Effector CD4-positive, alpha-beta T cell (primary cell): ENCODE data around the gene KLF7.

ENCODE experiments used
- DNase-seq: peaks from one replicate; pipeline ENCODE4 v3.0.0-alpha.2; 2020

Gene KLF7

DNA sequence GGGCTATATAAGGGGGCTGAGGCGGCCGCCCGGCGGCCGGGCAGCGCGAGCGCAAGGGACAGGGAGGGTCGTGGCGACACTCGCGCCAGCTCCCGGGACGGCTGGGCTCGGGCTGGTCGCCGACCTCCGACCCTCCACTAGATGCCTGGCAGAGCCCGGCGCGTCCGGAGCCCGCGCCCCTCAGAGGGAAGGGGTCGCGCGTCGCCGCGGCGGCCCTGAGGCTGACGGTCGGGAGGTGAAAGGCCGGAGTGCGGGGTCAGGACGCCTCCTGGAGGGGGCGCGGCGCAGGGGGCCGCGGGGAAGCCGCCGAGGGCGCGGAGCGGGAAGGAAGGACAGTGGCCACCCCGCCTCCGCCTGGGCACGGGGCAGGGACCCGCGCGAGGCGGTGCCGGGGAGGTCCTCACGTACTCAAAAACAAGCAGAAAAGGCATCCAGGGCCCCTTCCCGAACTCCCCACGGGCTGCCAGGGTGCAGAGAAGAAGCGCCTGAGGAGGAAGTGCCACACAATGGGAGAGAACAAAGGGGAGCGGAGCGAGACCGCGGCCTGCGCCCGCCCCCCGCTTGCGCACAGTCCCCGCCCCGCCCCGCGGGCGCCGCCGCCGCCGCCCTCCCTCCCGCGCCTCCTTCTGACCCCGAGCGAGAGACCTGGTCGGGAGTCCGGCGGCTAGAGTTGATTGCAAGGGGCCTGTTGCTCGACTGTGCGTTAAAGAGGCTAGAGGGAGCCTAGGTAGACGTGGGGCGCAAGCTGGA lies 776 bp upstream of the KLF7 start:
- DNase-seq: peak; percentile 55

DNA sequence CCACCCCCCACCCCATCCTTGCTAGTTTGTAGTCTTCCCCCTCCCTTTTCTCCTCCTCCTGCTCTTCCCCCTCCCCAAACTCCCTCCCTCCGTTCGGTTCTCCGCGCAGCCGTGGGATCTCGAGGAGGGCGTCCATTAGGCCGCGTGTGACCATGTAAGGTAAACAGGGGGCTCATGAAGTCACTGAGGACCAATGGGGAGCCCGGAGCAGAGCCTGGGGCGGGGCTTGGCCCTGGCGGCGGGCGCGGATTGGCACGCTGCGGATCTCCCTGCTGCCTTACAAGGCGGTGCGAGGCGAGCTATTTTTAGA lies 246 bp upstream of the KLF7 start:
- DNase-seq: peak; percentile 91

DNA sequence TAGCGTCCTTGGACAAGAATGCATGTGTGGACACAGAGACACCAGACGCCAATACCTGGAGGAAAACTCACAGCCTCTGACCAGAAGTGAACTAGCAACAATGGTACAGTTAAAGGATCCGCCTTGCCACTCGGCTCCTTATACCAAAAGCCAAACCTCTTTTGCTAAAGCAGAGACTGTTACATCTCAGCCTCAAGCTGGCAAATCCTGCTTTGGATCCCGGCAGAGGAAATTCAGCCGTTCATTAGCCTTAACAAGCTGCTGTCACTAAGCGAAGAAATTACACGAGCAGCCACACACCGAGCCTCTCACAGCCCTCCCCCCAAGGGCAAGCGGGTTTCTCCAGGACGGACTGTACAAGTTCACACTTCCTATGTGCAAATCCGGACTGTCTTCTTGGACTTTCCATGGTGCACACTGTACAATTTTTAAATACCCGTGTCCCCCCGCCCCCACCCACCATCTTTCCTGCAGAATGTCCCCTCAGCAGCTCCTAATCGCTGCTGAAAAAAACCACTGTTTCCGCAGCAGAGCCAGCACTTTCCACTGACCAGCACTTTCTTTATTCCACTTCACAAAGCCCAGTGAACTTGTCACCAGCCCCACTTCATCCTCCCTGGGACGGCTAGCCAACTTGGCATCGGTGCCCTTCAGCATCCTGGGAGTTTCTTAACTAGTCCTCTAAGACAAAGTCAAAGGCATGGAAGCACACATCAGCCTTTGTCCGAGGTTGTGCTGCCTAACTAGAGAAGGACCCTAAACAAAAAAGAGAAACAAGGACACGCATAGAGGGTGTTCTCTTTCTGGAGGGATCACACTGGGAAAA lies 1.5 kb downstream of the KLF7 start:
- no peak for DNase-seq

DNA sequence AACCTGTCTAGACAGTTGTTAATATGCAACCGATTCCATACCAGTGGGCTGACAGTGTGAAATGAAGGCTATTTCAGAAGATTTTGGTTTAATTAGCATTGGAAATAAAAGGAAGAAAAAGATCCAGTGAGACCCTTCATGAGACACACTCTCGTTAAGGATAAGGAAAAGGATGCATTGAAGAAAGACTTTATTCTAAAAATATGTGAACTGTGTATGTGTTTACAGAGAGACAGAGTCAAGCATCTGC lies 2.1 kb downstream of the KLF7 start:
- DNase-seq: no peak

DNA sequence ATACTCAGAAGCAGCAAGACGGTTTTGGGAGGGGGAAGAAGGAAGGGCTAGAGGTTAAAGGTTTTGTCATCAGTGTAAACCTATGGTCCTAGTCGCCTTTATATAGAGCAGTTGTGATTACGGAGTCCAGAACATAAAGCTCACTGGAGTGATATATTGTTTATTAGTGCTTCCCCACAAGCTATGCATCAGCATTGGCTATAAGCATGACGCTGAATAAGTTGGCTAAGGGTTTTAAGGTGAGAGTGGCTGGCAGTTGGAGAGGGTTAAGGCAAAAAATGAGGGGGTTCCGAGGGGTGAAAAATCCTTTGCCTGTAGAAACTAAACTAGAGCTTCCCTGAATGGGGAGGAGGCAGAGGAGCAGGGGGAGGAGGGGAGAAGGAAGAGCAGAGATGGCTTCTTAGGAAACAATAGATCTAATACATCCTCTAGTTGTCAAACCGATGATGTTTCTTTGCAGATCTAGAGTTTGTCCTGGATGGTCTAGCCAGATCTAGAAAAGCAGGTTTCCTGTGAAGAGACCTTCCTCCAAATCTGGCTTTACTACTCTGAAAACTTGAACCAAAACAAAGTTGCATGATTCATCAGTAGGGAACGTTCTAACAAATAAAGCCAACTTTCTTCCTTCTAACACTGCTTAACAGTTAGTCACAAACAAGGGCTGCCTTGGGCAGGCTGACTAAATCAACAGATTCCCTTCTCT lies 2.5 kb downstream of the KLF7 start:
- DNase-seq: no peak

DNA sequence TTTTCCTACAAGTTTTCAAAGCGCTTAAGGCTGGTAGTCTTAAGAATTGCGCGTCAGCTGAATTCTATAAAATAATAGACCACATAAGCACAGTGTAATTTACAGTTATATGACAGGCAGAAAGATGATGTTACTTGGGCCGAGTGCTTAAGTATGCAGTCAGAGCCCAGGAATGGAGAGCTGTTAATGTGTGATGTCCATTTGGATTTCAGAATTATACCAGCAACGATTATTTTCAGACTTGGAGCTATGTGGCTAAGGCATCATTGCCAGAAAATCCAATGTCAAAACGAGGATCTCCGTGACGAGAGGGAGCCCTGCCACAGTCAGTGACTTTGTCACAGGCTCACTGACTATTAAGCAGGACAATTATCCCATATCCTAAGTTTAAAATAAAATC lies 3.4 kb downstream of the KLF7 start:
- no peak for DNase-seq

DNA sequence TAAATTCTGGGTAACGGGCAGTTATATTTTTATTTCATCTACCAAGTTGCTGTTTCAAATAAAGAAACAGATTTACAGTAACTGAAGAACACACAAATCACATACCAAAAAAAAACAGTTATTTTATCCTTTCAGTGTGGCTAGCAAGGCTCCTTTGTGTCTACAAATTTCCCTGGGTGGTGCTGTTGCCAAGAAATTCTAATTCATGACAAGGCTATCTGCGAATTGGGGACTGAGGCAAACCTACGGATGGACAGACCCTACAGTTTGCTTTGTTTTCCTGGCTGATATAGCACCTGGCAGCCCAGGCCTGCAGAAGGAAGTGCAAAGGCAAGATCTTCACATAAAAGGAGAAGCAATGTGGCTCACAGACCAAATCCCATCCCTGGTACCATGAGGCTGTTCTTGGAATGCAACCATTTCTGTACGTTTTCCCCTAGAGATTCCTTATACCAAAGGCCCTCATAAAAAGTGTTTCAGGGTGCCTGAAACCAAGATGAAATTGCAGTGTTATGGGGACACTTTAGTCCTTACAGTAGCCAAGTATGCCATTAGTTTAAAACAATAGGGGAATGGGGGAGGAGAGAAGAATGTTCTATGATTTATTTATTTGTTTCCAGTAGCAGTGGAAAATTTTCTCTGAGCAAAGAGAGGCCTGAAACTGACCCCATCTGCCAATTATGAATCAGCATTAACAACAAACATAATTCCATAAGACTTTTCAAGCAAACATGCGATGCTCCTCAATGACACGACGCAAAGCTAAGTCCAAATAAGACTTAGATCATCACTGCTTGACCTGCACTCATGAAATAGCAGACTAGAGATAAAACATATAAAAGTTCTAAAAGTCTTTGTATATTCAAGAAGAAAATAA lies 4.3 kb downstream of the KLF7 start:
- no peak for DNase-seq

DNA sequence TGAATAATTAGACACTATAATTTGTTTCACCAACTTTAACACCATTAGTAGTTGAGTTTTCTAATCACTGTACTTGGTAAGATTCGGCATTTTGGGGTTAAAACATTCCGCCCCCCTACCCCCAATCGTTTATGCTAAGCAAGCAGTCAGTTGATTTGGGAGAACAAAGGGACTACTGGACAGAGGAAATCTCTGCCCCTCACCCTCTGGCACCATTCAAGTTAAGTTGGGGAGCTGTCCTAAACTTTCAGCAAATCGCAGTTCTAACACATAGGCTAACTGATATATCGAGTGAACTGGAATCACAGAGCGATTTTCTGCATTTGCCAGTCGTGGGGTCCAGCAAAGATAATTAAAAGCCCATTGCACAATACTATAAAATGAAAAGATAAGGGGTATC lies 5.6 kb downstream of the KLF7 start:
- no peak for DNase-seq

DNA sequence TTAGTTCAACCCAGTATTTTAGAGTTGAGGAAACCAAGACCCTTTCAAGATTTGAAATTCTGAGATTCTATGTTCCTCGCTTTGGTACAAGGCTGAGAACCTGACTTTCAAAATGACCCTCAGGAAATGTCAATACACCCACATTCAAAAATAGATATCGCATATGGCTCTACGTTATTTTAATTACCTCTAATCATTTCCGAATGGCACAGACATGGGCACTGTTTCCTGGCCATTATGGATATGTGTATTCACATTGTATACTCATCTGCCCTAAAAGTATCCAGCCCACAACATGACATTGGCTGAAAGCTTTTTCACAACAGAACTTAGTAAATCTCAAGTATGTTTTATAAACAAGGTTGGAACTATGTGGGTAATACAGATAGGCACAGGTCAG lies 6.7 kb downstream of the KLF7 start:
- no peak for DNase-seq

DNA sequence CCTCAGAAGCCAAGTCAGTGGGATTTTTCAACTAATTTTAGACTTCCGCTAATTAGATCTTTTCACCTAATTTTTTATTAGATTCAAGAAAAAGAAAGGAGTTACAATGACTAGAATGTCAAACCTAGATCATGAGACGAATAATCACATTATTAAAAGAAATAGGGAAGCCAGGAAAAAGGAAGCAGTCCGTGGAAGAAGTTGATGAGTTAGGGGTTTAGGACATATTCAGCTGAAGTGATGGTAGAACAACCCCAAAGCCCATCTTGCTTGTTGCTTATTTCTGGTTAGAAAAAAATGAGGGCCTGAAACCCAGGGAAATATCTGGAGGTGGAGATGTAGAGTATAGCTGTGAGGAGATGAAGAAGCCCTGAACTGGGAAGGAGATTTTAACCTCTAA lies 8.0 kb downstream of the KLF7 start:
- DNase-seq: no peak

DNA sequence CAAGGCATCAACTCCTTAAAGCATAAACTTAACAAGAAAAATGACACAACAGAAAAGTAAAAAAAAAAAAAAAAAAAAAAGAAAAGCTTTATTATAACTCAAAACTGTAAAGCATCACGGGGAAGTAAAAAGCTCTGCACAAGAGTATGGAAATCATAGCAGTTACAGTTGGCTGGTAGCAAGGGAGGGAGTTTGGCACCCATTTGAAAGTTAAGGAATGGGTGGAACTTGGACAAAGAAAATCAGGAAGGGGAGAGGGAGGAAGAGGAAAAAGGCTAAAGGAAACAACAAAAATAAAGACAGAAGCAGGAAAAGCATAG lies 8.6 kb downstream of the KLF7 start:
- DNase-seq: no peak

DNA sequence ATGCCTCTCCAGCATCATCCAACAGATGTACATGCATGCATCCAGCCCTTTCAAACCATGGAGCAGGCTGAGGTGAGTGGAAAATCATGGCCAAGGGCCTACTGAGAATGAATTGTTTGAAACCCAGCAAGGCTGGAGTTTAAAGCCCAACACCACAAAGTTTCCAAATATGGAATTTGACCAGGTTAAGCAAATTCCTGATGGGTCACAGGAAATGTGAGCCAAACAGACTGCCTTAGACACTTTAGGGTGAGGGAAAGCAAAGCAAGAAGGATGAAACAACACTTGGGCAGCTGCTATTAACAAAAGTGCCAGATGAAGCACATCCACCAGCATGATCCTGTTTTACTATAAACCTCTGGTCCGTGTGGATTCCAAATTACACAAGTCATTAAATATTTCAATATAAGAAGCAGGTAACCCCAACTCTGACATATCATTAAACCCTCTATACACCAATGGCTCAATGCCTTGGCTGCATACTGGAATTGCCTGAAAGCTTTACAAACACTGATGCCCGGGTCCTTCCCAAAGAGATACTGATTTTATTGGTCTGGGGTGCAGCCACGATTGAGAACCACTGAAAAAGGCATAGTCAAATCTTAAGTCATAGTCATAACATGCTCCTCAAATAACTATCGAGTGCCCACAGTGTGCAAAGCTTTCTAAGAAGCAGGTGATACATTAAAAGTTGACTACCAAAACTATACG lies 9.1 kb downstream of the KLF7 start:
- no peak for DNase-seq

DNA sequence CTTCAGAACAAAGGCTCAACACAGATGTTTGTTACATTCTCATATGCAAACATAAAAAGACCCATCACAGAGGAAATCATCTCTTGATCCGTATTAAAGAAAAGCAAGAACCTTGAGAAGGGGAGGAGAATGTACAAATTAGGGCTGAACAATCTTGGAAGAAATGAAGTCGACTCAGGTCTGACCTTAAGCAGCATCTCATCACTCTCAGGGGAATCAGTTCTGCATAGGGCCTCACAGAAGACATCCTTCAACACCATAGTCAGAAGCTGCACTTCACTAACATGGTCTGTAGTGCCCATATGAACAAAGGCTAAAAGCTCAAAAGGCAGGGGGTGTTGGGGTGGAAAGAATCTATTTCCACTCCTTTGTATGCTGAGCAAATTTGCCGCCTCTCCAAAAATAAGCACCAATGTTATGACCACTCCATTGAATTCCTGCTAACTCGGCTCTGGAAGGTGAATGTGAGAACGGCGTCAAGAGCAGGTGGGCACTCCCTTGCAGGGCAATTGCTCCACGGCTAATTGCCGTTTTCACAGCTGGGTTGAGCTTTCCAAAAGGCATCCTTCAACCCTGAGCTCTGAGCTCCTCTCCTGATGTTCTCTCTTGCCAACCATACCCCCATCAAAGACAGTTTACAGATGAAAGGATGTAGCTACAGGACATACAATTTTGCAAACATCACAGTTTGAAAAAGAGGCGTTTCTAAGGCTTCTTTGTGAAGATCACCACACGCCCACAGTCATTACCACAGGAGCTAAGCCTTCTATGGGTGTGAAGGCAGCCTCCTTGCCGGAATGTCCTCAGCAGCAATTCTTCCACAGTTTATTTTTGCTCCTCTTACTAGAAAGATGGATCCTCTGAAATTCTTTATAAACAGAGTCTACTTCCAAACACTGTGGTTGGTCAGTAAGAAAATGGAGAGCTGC lies 10.0 kb downstream of the KLF7 start:
- DNase-seq: no peak

DNA sequence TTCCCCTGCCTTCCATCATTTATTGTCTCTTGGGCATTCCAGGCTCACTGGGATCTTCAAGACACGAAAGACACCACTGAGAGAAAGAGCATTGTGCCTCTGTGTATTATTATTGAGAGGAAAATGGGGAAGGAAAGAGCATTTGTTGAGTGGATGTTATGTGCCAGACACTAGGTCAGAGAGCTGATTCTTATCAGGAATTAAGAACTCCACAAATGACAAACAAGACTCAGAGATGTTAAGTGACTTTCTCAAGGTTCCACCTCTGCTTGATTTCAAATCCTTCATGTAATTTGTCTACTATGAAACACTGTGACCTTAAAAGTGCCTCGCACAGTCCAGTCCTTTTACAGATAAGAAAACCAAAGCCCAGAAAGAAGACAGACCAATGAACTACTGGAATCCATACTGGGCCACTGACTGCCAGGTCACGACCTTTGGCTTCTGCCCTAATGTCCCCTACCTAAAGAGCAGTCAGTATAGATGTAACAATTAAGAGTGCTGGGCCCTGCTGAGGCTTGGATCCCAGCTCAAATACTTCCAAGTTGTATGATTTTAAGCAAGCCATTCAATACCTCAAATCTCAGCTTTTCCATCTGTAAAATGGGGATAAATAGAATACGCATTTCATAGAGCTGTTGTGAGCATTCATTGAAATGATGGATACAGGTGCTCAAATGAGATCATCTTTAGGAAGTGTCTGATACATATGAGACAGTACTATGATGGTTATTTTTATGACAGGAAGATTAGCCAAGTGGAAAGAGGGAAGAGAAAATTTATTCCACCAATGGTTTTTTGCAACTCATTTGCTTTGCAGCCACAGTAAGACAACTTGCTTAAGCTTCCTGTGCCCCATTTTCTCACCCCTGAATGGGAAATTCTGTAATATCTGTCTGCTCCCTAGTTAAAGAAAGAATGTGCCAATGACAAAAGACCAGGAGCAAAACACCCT lies 10.9 kb downstream of the KLF7 start:
- no peak for DNase-seq

DNA sequence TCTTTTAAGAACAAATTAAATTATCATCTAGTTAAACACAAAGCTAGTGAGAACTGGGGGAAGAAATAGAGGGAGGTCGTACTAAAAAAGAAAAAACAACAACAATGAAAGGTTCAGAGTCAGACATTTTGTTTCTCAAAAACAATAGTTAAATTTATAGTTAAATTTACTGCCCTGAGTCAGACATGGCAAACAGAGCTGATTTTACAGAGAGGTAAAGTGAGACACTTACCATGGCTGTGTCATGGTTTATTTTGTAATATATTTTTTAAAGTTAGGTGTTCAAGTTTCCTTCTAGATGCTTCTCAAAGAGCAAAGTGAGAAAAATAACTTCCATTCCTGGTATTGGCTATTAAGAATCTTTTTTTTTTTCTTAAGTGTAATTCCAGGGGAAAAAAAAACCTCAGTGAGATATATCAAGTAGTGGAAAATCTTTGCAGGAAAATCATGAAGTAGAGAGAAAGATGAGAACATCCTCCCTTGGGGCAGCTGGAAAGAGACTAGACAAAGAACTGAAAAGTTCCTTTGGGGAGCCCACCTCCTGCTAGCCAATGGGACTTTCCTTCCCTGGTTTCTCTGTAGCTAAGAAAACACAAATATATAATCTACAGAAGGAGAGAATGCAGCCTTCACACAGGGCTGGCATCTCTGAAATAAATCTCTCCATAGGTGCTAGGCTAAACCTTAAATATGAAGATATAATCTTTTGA lies 12.3 kb downstream of the KLF7 start:
- DNase-seq: no peak

DNA sequence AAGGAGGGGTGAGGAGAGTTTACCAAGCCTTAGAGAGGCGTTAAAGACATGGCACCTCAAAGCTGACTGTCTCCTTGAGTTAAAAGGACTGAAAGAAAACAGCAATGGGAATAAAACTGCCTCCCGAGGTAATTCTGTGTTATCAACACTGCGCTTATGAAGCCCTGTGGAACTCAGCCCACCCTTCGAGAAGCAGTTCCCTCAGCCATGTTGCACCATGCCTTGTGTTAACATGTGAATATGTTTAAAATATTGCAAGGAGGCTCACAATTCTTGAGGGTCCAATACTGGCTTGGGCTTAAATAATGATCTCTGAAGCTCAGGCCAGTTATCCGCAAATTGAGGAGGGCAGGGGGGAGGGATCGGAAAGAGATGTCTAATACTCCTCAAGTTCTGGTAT lies 14.7 kb downstream of the KLF7 start:
- no peak for DNase-seq

DNA sequence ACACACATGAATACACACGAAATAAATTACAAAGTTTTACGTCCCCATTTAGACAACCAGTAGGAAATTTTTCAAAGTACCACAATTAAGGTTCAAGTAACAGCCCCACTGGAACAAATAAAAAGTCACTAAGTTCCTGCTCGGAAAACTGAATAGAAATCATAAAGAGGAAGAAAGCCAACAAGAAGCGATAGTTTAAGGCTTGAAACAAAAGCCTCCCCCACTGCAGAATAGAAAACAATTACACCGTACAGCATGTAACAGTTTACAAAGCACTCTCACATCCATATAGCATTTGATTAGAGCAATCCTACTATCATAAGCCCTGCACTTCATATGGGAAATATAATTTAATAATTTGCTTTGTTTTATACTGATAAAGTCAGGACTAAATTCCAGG lies 15.5 kb downstream of the KLF7 start:
- DNase-seq: no peak

DNA sequence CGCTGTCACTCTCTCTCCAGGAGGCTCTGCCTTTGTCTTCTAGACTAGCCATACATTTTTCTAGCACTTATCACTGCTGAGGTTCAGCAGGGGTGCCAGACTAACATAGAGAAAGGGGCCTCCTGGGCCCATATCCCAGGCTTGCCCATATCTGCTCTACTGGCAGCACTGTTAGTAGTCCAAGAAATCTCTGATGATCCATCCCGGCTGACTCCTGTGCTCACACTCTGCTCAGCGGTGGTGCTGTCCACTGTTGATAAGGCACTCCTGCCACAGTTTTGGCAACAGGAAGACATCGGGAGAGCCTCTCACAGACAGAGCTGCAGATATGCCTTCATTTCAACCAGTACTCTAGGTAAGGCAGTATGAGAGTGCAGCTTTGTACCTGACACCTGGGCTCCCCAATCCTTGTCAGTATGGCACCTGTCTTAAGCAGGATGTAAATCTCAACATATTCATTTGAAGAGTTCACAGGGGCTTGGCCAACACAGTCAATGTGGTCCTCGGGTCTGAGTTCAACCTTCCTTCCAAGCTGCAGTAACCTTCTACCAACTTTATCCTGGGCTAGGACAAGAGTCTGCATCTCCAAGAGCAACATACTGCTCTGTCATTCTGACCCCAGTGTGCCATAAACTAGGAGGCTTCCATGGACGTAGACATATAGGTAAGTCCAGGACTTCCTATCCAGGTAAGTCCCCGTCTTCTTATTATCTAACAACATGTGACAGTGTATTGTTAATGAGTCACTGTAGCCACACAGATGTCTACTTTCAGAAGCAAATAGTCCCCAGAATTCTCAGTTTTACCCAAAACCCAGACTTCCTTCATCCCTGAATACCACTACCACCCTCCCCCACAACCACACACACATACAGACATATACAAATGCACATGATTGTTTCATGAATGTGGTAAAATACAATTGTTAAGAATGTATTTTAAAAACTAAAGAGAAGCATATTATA lies 16.2 kb downstream of the KLF7 start:
- no peak for DNase-seq

DNA sequence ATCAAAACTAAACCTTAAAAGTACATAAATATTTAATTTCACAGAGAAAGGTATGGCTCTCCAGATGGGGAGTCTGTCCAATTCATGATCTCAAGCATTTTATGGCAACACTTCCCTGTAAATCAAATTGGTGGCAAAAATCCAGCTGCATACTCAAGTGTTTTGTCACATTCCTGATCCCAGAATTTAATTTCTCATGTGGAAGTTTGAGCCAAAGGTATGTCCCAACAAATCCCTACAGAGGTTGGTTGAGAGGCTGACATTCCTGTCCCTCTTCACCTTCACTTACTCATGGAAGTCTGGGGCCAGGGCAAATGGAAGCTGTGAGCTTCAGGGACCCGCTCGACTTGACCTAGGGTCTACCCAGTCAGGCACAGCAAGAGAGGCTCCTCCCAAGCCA lies 17.7 kb downstream of the KLF7 start:
- no peak for DNase-seq
